LNCAP (cell line): Measurements from ENCODE around the gene DENND2C.

Experiments used
- TF ChIP-seq, protein P1 (sequence below): fragments of 450-650 bp; IDR thresholded peaks from 2 replicates; pipeline ENCODE4 v1.5.1; 2017; ENCODE audit warnings: mild to moderate bottlenecking

The DENND2C gene

DNA sequence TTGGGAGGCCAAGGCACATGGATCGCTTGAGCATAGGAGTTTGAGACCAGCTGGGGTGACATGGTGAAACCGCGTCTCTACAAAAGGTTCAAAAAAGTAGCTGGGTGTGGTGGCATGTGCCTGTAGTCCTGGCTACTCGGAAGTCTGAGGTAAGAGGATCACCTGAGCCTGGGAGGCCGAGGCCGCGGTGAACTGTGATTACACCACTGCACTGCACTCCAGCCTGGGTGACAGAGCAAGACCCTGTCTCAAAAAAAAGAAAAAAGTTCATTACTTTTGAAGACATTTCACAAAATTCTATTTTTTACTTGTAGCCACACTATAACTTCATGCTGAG is 2.1 kb upstream of the DENND2C start:
- TF ChIP-seq, protein P1, sequence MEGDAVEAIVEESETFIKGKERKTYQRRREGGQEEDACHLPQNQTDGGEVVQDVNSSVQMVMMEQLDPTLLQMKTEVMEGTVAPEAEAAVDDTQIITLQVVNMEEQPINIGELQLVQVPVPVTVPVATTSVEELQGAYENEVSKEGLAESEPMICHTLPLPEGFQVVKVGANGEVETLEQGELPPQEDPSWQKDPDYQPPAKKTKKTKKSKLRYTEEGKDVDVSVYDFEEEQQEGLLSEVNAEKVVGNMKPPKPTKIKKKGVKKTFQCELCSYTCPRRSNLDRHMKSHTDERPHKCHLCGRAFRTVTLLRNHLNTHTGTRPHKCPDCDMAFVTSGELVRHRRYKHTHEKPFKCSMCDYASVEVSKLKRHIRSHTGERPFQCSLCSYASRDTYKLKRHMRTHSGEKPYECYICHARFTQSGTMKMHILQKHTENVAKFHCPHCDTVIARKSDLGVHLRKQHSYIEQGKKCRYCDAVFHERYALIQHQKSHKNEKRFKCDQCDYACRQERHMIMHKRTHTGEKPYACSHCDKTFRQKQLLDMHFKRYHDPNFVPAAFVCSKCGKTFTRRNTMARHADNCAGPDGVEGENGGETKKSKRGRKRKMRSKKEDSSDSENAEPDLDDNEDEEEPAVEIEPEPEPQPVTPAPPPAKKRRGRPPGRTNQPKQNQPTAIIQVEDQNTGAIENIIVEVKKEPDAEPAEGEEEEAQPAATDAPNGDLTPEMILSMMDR, result no peak

DNA sequence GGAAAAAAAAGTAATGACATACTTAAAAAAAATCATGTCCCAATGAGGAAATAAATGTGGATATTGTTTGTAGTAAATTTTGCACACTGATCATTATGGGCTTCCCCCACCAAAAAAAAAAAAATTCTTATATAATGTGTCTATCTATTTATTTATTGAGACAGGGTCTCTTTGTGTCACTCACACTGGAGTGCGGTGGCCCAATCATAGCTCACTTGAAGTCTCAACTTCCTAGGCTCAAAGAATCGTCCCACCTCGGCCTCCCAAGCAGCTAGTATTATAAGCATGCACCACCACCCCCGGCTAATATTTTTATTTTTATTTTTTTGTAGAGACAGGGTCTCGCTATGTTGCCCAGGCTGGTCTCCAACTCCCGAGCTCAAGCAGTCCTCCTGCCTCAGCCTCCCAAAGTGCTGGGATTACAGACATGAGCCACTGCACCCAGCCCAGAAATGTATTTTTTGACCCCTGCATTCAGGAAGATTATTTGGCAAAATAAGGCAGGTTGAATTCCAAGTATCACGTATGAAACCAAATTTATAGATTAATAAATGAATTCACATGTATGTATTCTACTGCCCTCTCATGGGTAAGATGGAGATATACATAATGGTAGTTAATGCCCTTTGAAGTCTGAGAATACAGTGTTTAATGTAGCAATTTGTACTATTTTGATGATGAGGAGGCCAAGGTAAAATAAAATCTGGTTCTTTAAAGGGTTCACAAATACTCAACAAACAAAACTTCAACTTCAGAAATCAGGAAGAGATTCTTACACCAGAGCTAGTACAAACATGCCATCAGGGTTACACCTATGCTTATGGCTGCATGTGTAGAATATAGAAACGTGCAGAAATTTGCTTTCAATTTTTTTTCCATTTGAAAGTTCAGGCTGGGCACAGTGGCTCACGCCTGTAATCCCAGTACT is 1.4 kb upstream of the DENND2C start:
- TF ChIP-seq, protein P1, result peak; percentile 58

DNA sequence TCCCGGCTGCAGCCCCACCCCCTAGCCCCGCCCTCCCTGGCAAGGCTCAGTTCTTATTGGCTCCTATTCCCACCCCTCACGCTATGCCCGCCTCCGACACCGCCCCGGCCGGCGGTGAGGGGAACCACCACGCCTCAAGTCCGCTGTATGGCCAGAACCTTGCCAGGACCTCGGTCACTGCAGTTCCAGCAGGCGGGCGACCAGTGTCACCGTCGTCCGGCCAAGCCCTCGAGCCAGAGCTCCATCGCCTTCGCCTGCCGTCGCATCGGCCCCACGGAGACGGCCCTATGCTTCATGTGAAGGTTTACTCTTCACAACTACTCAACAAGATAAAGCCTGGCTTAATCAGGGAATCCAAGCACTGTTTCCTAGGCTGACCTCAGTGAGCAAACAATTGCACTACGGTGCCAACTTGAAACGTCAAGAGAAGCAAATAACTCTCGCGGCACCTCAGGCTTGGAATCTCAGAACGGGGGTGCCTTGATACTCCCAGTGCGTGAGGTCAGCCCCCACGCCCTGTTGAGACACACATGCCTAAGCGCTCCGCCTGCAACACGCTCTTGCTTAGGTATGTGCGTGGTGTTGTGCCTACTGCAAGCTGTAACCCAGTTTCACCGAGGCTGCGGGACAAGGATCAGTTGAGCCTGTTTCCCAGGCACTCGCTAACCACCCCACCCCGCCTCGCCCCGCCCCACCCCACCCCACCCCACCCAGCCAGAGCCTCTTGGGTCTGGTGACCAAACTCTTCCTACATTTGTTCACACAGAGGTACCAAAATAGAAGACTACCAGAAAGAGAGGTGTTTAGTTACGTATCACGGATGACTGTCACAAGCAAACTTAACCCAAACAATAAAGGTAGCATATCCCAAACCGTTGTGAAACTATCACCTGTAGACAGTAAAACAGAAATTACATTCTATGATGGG is 498 bp upstream of the DENND2C start:
- TF ChIP-seq, protein P1, result no peak

DNA sequence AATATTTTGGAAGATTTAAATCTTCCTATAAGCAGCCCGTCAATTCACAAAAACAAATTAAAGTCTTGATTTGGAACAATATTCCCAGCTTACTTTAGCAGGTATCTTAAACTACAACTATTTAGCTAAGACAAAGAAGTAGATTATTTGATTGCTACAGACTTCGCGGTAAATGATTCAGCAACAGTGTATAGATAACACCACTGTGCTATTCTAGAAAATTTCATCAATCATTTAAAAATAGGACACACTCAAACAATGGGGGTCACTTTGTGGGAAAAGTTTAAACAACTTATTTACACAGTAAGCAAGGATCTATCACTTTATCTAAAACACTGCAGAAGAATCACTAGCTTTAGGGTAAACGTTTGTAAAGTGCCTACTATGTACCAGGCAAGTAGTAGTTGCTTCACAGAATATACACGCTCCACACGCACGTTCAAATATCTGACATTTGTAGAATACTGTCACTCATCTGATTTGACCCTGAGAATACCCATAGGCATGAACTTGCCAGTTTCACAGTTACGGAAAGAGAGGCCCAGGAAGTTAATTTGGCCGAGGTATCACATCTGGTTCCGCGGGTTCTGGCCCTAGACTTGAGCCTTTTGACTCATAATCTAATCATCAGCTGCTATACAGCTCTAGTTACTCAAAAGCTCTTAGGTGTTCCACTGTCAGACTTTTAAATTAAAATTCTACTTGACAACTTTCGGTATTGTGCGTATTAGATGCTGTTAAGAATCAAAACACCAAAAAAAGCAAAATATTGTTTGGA is 876 bp downstream of the DENND2C start:
- TF ChIP-seq, protein P1, result no peak

DNA sequence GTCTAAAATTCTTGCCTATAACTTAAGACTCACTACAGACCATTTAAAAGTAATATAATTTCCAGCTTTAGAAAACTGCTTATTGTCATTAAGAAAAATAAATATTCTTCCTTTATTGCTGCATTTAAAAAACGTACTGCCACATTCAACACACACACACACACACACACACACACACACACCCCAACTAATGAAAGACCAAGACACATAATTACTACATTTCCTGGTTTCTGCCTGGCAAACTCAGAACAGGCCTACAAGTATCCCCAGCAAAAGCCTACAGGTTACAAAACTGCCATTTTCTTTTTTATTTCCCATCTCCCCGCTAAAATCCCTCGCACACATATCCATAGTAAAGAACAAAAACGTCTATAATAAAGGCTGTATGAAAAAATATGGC is 1.5 kb downstream of the DENND2C start:
- TF ChIP-seq, protein P1, result no peak

DNA sequence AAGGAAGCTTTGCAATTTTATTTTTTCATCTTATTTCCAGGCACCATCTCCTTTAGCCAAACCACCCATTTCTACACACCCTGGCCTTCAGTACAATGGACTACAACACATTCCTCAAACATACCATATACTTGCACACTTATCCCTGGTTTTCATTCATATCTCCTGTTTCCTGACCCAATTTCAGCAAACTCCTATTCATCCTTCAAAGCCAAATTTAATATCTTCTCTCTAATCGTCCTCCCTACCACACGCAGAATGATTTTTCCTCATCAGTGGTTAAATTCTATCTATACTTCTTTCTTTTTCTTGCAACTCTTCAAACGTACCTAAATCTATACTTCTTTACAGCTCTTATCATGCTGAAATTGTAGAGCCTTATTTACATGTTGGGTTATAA is 2.9 kb downstream of the DENND2C start:
- TF ChIP-seq, protein P1, result no peak

DNA sequence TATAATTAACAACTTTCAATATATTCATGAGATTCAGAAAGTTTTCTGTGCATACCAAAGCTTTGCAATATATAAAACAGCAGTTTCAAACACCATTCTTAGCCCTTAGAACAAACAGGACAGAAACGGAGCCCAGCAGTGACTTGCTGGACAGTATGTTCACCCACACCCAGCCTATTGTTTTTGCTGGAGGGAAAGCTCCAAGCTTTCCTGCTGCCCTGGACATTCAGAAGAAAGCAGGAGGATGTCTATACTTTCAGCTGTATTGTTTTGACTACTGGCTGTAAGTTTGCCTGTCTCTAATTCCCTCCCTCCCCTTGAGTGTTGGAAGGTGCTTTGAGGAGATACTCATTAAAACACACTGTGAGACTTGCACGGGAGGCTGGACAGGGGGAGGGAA is 9.6 kb downstream of the DENND2C start:
- TF ChIP-seq, protein P1, result no peak
